WTC11 (cell line): ENCODE measurements around the gene CCN6.

Experiments
- ATF3 ChIP-seq: sonication (generic); formaldehyde crosslinking; conservative IDR thresholded peaks from 2 replicates; pipeline ENCODE4 v1.8.1; 2022; ENCODE audit warnings: mild to moderate bottlenecking, missing genetic modification reagents
- CBFB ChIP-seq: sonication (generic); formaldehyde crosslinking; IDR thresholded peaks from 2 replicates; pipeline ENCODE4 v1.8.1; 2022; ENCODE audit warnings: mild to moderate bottlenecking, low read depth, missing genetic modification reagents
- CTCF ChIP-seq: fragments of 200-600 bp; IDR thresholded peaks from 2 replicates; pipeline ENCODE4 v1.8.0; 2022; ENCODE audit warnings: antibody characterized with exemption
- JUN ChIP-seq: sonication (generic); formaldehyde crosslinking; IDR thresholded peaks from 2 replicates; pipeline ENCODE4 v1.8.0; 2023; ENCODE audit warnings: mild to moderate bottlenecking, missing genetic modification reagents
- KAT7 ChIP-seq: sonication (generic); formaldehyde crosslinking; IDR thresholded peaks from 2 replicates; pipeline ENCODE4 v1.8.1; 2023; ENCODE audit warnings: missing genetic modification reagents, mild to moderate bottlenecking, borderline replicate concordance
- MLX ChIP-seq: sonication (generic); formaldehyde crosslinking; IDR thresholded peaks from 2 replicates; pipeline ENCODE4 v1.8.1; 2023; ENCODE audit warnings: mild to moderate bottlenecking, missing genetic modification reagents, moderate library complexity
- OVOL2 ChIP-seq: fragments of 250-450 bp; sonication (Bioruptor Pico); IDR thresholded peaks from 2 replicates; pipeline ENCODE4 v1.9.0; 2021; ENCODE audit warnings: mild to moderate bottlenecking, borderline replicate concordance
- SMAD3 ChIP-seq: sonication (generic); formaldehyde crosslinking; IDR thresholded peaks from 2 replicates; pipeline ENCODE4 v1.8.0; 2022; ENCODE audit warnings: missing genetic modification reagents, mild to moderate bottlenecking, borderline replicate concordance
- SP1 ChIP-seq: sonication (generic); formaldehyde crosslinking; conservative IDR thresholded peaks from 2 replicates; pipeline ENCODE4 v1.8.1; 2022; ENCODE audit warnings: missing genetic modification reagents
- TCF7 ChIP-seq: sonication (generic); formaldehyde crosslinking; IDR thresholded peaks from 2 replicates; pipeline ENCODE4 v1.8.0; 2022; ENCODE audit warnings: mild to moderate bottlenecking, low read depth, missing genetic modification reagents, moderate library complexity
- USF1 ChIP-seq: sonication (generic); formaldehyde crosslinking; IDR thresholded peaks from 2 replicates; pipeline ENCODE4 v1.8.0; 2022; ENCODE audit warnings: mild to moderate bottlenecking, missing genetic modification reagents
- USF2 ChIP-seq: sonication (generic); formaldehyde crosslinking; IDR thresholded peaks from 2 replicates; pipeline ENCODE4 v1.8.1; 2023; ENCODE audit warnings: mild to moderate bottlenecking, missing genetic modification reagents, moderate library complexity

GRCh38 chr6:112106562-112106961 is 52.7 kb downstream of the CCN6 start:
- TF ChIP-seq CTCF, result no peak
- no peak for TF ChIP-seq SP1
- TF ChIP-seq ATF3, result no peak
- TF ChIP-seq MLX (CRISPR knock-in tag), result no peak
- TF ChIP-seq SMAD3, result no peak
- no peak for TF ChIP-seq USF1
- TF ChIP-seq OVOL2 (CRISPR knock-in tag), result no peak
- TF ChIP-seq USF2 (CRISPR knock-in tag), result no peak
- no peak for TF ChIP-seq JUN (CRISPR knock-in tag)
- TF ChIP-seq KAT7 (CRISPR knock-in tag), result no peak
- TF ChIP-seq TCF7 (CRISPR knock-in tag), result no peak
- TF ChIP-seq CBFB (CRISPR knock-in tag), result no peak
